HG02943 (cell line): ENCODE data around the gene STX7.
A peak's percentile ranks its signal among the peaks of the same experiment; 100 is the strongest.

ENCODE experiments used
- ATAC-seq: cut with Tn5 transposase; IDR thresholded peaks from one replicate; pipeline ENCODE4 v1.9.1; 2021; ENCODE audit warnings: mild to moderate bottlenecking, low read depth, moderate library complexity; ENCODE audit not compliant: unreplicated experiment

STX7 gene

GRCh38 chr6:132506869-132507808, 5.8 kb downstream of the STX7 start:
- ATAC-seq = no peak

GRCh38 chr6:132506461-132506860, 6.5 kb downstream of the STX7 start:
- no peak for ATAC-seq

GRCh38 chr6:132505158-132505557, 7.8 kb downstream of the STX7 start:
- ATAC-seq = no peak

- ATAC-seq = no peak
These were observed 8.2 kb downstream of the STX7 start for GRCh38 chr6:132504757-132505156.

DNA sequence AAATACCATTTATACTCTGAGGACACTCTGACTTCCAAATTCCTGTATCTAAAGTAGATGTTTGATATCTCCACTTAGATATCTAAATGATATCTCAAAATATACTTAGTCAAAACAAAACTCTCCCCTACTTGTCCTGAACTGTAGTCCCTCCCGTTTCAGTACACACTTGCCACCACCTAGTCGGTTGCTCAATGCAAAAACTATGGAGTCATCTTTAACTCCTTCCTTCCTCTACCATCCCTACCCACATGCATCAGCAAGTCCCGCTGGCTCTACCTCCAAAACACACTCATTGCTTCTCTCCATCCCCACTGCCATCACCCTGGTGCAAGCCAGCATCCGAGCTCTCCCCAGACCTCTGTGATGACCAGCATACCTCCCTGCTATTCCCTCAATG, 13.2 kb downstream of the STX7 start:
- no peak for ATAC-seq

DNA sequence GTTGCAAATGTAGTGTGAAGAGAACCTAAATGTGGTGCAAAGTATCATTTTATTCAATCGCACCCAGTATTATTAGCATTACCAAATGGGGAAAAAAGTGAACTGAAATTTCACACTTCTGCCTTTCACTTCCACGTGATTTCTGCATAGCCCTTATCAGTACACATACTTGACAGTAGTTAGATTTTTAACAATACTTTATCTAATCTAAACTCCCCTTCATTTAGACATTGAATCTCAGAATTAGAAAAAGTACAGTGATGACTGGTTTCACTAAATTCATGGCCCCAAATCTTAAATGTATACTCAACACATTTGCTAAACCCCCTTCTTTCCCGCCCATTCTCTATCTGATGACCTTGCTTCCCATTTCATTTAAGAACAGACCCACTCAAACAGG, 14.3 kb downstream of the STX7 start:
- ATAC-seq = peak; percentile 65

- no peak for ATAC-seq
These were observed 16.3 kb downstream of the STX7 start for GRCh38 chr6:132496519-132497180.

DNA sequence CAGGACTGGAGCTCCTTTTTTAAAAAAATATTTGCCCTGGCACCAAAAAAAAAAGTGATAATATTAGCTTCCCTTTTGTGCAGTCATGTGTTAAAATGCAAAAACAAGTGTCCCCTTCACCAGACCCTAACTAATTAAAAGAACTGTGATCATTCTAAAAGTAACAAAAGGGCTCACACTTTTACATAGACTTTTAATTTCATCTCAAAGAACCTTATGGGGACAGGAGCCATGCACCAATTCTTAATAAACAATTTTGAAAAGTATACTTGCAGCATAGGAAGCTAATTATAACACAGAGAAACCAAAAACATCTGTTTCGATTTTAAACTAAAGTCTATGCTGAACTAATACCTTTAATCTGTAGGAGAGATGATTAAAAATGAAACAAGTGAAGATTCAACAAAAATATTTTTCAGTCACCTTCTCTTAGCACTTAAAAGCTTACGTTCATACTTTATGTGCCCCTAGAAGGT, 17.3 kb downstream of the STX7 start:
- ATAC-seq = no peak

DNA sequence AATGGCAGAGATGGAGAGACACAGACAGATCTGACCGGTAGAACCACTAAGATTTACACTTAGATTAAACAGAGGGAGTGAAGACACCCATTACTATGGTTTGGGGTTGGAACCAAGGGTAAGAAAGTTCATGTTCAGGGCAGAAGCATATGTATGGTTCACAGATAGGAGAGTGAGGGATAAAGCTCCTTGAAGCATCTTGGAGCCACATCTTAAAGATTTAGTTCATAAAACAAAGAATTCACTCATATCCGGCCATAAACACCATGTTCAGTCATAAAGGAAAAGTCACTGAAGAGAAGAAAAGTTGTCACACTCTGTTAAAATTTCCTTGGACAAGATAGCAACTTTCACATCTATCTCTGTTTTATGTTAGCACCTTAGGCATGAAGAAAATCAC, 18.0 kb downstream of the STX7 start:
- ATAC-seq = no peak

DNA sequence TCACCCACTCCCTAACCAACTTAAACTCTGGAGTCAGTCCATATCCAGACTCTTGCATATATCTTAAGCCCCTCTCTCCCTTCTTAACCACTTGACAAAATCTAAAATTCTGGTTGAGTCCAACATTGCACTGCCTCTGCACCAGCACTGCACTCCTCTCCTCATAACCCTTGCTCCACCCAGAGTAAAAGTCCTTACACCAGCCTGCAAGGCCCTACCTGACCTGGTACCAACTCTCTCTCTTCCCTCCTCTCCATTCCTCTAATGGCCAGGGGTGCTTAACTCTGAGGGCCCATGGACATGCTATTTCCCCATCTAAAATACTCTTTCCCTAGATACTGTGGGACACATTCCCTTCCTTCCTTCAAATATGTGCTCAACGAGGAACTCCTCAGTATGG, 21.0 kb downstream of the STX7 start:
- ATAC-seq = no peak

- no peak for ATAC-seq
These were observed 21.6 kb downstream of the STX7 start for GRCh38 chr6:132491303-132491702.

- no peak for ATAC-seq
These were observed 22.3 kb downstream of the STX7 start for GRCh38 chr6:132490478-132491204.

DNA sequence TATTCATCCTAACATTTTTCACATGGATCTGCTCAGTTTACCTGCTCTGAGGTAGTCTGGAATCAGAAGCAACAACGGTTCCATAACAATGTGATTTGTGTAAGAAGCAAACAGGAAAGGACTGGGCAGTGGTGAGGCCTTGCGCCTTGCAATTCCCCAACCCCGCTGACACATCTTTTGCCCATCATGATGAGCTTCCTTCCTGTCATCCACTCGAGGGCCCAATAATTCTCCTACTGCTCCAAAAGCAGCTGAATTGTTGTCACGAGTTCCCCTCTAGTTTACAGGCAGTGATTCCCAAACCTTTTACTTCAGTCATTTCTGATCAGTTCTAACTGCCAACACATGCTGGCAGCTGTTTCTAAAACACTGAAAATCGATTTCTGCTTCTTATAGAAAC, 22.9 kb downstream of the STX7 start:
- no peak for ATAC-seq

- ATAC-seq = no peak
These were observed 23.5 kb downstream of the STX7 start for GRCh38 chr6:132489376-132489775.

DNA sequence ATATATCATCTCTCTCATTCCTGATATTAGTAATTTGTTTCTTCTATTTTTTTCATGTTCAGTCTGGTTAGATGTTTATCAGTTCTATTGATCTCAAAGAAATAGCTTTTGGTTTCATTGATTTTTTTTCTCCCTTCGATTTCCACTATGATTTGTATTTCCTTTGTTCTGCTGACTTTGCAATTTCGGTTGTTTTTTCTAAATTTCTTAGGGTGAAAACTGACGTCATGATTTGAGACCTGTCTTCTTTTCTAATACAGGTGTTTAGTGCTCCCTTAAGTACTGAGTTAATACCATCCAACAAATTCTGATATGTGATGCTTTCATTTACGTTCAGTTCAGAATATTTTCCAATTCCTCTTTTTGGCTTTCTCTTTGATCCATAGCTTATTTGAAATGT, 25.2 kb downstream of the STX7 start:
- no peak for ATAC-seq

DNA sequence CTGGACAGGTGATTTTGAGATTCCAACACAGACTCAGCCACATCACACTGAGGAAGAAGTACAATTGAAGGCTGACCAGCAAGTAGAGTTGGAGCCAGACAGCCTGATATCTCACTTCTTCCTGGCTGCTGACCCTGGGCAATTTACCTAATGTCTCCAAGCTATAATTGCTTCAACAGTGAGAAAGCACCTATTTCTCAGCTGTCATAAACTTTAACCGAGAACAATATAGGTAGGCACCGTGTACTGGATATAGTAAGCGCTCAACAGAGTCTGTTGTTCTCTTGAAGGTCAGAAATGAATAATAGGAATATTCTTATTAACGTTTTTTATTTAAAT, 28.3 kb downstream of the STX7 start:
- ATAC-seq = no peak

DNA sequence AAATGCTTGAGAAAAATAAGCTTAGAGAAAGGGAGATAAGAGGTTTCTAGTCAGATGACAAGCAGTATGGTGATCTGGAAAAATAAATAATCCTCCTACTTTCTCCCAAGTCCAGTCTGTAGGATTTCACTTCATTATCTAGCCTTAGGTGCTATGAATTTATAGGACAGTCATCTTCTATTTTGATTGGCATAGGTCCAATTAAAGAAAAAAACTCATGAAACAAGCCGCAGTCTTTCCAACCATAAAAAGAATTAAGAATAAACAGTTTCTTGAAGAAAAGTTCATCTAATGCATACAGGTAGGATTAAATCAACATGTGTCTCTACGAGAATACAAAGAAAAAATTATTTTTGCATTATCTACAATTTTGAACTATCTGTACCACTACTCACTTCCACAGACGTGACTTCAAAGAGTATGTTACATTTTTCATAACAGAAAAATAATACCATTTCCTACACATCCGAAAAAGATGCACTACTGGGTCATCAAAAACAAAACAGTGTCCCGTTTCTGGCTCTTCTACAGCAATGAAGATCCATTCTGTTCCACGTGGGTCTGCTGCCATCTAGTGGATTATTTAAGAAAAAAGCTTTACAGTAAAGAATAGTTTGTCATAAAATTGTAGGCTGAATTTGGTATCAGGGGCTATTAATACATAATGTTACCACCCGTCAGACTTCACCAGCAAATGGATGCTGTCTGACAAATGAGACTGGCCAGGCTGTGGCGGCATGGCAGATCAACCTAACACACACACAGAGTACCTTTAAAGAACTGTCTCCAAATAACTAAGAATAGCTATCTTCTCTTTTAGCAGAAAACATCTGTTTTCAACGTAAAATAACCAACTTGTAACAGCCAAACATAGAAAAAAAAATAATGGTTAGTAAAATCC, 28.9 kb downstream of the STX7 start:
- ATAC-seq = no peak

- ATAC-seq = no peak
These were observed 30.3 kb downstream of the STX7 start for GRCh38 chr6:132482581-132482980.

DNA sequence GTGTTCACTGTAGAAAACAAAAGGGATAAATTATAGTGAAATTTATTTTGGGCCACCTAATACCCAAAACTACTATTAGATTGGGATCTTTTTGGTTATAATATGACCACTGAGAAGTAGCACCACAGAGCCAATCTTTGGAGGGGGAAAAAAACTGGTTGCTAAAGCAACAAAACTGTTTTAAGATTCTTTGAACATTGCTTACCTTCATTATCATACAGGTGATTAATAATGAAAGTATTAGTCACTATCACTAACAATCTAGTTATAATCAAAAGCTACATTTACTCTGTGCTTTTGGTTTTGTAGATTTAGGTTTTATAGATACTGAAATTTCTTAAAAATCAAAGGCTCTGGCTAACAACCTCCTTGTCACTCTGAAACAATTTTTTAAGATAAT, 31.7 kb downstream of the STX7 start:
- no peak for ATAC-seq

- ATAC-seq = no peak
These were observed 33.8 kb downstream of the STX7 start for GRCh38 chr6:132479131-132479530.
